Measurements from ENCODE around the gene NRXN2.

- TF ChIP-seq CSRNP1 (CRISPR knock-in tag; IDR thresholded peaks at IDR 0.05) (no peak), PHF20 (CRISPR knock-in tag; IDR thresholded peaks at IDR 0.05) (no peak), GRHL1 (CRISPR knock-in tag; conservative IDR thresholded peaks at IDR 0.05) (no peak), ZNF740 (CRISPR knock-in tag; IDR thresholded peaks at IDR 0.05) (no peak), ZNF891 (CRISPR knock-in tag; IDR thresholded peaks at IDR 0.05) (no peak), POLR2A (IDR thresholded peaks at IDR 0.05; ENCODE audit: insufficient read depth in 1 of 2, low read depth in 2 of 2, low read length in 2 of 2) (no peak), ZNF75D (CRISPR knock-in tag; IDR thresholded peaks at IDR 0.05; ENCODE audit: borderline replicate concordance) (no peak), MAFK (conservative IDR thresholded peaks at IDR 0.05 in 1 of 2, IDR thresholded peaks at IDR 0.05 in 1 of 2; ENCODE audit: low read length in 2 of 2) (no peak), SMARCE1 (IDR thresholded peaks at IDR 0.05; ENCODE audit: borderline replicate concordance) (no peak), IKZF1 (IDR thresholded peaks at IDR 0.05) (no peak)
- TF ChIP-seq, protein P1, sequence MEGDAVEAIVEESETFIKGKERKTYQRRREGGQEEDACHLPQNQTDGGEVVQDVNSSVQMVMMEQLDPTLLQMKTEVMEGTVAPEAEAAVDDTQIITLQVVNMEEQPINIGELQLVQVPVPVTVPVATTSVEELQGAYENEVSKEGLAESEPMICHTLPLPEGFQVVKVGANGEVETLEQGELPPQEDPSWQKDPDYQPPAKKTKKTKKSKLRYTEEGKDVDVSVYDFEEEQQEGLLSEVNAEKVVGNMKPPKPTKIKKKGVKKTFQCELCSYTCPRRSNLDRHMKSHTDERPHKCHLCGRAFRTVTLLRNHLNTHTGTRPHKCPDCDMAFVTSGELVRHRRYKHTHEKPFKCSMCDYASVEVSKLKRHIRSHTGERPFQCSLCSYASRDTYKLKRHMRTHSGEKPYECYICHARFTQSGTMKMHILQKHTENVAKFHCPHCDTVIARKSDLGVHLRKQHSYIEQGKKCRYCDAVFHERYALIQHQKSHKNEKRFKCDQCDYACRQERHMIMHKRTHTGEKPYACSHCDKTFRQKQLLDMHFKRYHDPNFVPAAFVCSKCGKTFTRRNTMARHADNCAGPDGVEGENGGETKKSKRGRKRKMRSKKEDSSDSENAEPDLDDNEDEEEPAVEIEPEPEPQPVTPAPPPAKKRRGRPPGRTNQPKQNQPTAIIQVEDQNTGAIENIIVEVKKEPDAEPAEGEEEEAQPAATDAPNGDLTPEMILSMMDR (CRISPR knock-in tag; IDR thresholded peaks at IDR 0.05), result no peak
These were observed 41.1 kb upstream of the NRXN2 start for GRCh38 chr11:64764040-64764611.
